ENCODE data around the gene CTSW.

DNA sequence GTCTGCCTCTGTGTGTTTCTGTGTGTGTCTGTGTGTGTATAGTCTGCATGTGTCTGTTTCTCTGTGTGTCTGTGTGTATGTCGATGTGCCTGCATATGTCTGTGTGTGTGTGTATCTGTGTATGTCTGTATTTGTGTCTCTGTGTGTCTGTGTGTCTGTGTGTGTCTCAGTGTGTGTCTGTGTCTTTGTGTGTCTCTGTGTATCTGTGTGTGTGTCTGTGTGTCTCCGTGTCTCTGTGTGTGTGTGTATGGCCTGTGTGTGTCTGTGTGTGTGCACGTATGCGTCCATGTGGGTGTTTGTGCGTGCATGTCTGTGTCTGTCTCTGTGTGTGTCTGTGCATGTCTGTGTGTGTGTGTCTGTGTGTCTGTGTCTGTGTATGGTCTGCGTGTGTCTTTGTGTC is 45.4 kb upstream of the CTSW start:
- TF ChIP-seq, protein P1, sequence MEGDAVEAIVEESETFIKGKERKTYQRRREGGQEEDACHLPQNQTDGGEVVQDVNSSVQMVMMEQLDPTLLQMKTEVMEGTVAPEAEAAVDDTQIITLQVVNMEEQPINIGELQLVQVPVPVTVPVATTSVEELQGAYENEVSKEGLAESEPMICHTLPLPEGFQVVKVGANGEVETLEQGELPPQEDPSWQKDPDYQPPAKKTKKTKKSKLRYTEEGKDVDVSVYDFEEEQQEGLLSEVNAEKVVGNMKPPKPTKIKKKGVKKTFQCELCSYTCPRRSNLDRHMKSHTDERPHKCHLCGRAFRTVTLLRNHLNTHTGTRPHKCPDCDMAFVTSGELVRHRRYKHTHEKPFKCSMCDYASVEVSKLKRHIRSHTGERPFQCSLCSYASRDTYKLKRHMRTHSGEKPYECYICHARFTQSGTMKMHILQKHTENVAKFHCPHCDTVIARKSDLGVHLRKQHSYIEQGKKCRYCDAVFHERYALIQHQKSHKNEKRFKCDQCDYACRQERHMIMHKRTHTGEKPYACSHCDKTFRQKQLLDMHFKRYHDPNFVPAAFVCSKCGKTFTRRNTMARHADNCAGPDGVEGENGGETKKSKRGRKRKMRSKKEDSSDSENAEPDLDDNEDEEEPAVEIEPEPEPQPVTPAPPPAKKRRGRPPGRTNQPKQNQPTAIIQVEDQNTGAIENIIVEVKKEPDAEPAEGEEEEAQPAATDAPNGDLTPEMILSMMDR (conservative IDR thresholded peaks at IDR 0.05; ENCODE audit: low read length) = no peak
- no peak for TF ChIP-seq EZH2phosphoT487 (IDR thresholded peaks at IDR 0.05; ENCODE audit: borderline replicate concordance, low read depth, low read length)
